Measurements from ENCODE around the gene TSEN15.

DNA sequence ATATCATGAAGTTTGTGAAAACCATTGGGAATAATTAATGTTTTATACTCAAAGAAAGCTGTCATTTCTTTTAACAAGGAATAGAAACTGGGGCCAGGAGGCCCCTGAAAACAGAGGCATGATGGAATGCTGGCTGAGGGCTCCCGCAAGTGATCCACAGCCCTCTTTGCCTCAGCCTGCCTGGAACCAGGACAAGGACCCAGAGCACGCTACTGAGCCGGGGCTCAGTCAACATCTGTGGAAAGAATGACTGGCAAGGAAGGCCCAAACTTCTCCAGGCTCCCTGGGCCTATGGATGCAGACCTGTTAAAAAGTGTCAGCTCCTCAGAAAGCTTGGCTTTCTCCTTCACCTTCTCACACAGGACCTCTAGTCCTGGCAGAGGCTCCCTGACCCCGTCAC, 46.6 kb upstream of the TSEN15 start:
- TF ChIP-seq, protein P1, sequence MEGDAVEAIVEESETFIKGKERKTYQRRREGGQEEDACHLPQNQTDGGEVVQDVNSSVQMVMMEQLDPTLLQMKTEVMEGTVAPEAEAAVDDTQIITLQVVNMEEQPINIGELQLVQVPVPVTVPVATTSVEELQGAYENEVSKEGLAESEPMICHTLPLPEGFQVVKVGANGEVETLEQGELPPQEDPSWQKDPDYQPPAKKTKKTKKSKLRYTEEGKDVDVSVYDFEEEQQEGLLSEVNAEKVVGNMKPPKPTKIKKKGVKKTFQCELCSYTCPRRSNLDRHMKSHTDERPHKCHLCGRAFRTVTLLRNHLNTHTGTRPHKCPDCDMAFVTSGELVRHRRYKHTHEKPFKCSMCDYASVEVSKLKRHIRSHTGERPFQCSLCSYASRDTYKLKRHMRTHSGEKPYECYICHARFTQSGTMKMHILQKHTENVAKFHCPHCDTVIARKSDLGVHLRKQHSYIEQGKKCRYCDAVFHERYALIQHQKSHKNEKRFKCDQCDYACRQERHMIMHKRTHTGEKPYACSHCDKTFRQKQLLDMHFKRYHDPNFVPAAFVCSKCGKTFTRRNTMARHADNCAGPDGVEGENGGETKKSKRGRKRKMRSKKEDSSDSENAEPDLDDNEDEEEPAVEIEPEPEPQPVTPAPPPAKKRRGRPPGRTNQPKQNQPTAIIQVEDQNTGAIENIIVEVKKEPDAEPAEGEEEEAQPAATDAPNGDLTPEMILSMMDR (IDR thresholded peaks at IDR 0.05; ENCODE audit: low read depth, low read length, poor library complexity, severe bottlenecking): no peak
- TF ChIP-seq EZH2phosphoT487 (IDR thresholded peaks at IDR 0.05; ENCODE audit: borderline replicate concordance, low read length): no peak
